GM12878 (cell line): ENCODE measurements around the gene LARGE1. TPM values are rescaled to one million over a fixed set of nuclear protein-coding genes. Genes with fewer than 3 reads are reported as not detected.

Experiments
- ATAC-seq: fragments of 200-7000 bp; cut with Tn5 transposase; 3 replicates; pipeline ENCODE4 v1.9.1; 2020; ENCODE audit warnings: mild to moderate bottlenecking, moderate library complexity
- BruUV-seq: library from RNA; stranded (reverse); fragments of 400-500 nt; replicated peaks from 2 replicates; lab custom pipeline; 2021; lab: Mats Ljungman, UMichigan
- CTCF ChIA-PET: fragments of 300-600 bp; sonication (Branson Sonifier 250); formaldehyde crosslinking; extraction: SDS; loops from one replicate; lab custom pipeline; 2021; ENCODE audit warnings: inconsistent platforms; lab: Yijun Ruan, JAX
- POLR2A ChIA-PET: fragments of 350-600 bp; formaldehyde crosslinking; extraction: SDS; loops from one replicate; lab custom pipeline; 2021; ENCODE audit warnings: inconsistent platforms; lab: Charles Lee
- RAD21 ChIA-PET: fragments of 300-600 bp; sonication (Branson Sonifier 250); formaldehyde crosslinking; loops from one replicate; lab custom pipeline; 2023; ENCODE audit warnings: antibody characterized with exemption; ENCODE audit not compliant: unreplicated experiment; lab: Charles Lee
- SMC1A ChIA-PET: fragments of 300-600 bp; sonication (Branson Sonifier 250); formaldehyde crosslinking; loops from one replicate; lab custom pipeline; 2023; ENCODE audit not compliant: unreplicated experiment, uncharacterized antibody; lab: Charles Lee
- DNase-seq: peaks from one replicate; pipeline ENCODE4 v3.0.0-alpha.2; 2011; ENCODE audit warnings: low read depth, low spot score
- FAIRE-seq: peaks from 3 replicates; lab custom pipeline; 2011; peaks lifted over from hg19 to GRCh38; lab: Jason Lieb, UNC
- H2AFZ ChIP-seq: 2 replicates; pipeline ENCODE4 v1.6.0; 2011; ENCODE audit warnings: low read depth, low read length, control low read depth; ENCODE audit not compliant: control insufficient read depth
- H3K27ac ChIP-seq: 2 replicates; pipeline ENCODE4 v1.5.1; 2011; ENCODE audit warnings: control low read depth; ENCODE audit not compliant: control insufficient read depth, insufficient read depth
- H3K27me3 ChIP-seq, 2 experiments: replicated peaks in 1 of 2; 2 replicates each; pipeline versions ENCODE4 v1.6.0 to v1.6.1; 2011; ENCODE audit warnings: low read length in 1 of 2; ENCODE audit not compliant: control insufficient read depth in 2 of 2, insufficient read depth in 2 of 2
- H3K36me3 ChIP-seq, 2 experiments: 2 replicates each; pipeline ENCODE4 v1.5.1; 2011; ENCODE audit warnings: low read length in 1 of 2; ENCODE audit not compliant: control insufficient read depth in 2 of 2, insufficient read depth in 2 of 2
- H3K4me1 ChIP-seq: 2 replicates; pipeline ENCODE4 v1.6.1; 2011; ENCODE audit warnings: mild to moderate bottlenecking, low read length, moderate library complexity, mixed read lengths; ENCODE audit not compliant: control insufficient read depth, insufficient read depth
- H3K4me2 ChIP-seq: 2 replicates; pipeline ENCODE4 v1.6.0; 2011; ENCODE audit warnings: control low read depth; ENCODE audit not compliant: control insufficient read depth, insufficient read depth
- H3K4me3 ChIP-seq: fragments of 200-600 bp; sonication (generic); 2 replicates; pipeline ENCODE4 v1.5.1; 2016
- H3K79me2 ChIP-seq: 2 replicates; pipeline ENCODE4 v1.6.0; 2011; ENCODE audit warnings: low read length; ENCODE audit not compliant: control insufficient read depth, insufficient read depth
- H3K9ac ChIP-seq: 2 replicates; pipeline ENCODE4 v1.8.0; 2011; ENCODE audit warnings: low read length, control low read depth, mixed read lengths; ENCODE audit not compliant: control insufficient read depth, insufficient read depth
- H3K9me3 ChIP-seq: replicated peaks from 3 replicates; pipeline ENCODE4 v1.5.1; 2011; ENCODE audit warnings: mild to moderate bottlenecking, low read length; ENCODE audit not compliant: control insufficient read depth, insufficient read depth
- H4K20me1 ChIP-seq: 2 replicates; pipeline ENCODE4 v1.6.0; 2011; ENCODE audit not compliant: control insufficient read depth, insufficient read depth
- BCLAF1 ChIP-seq: fragments of 450-650 bp; IDR thresholded peaks from 2 replicates; pipeline ENCODE4 v1.6.1; 2017; ENCODE audit warnings: antibody characterized with exemption, mild to moderate bottlenecking, moderate library complexity
- CHD2 ChIP-seq: IDR thresholded peaks from 2 replicates; pipeline ENCODE4 v1.6.1; 2011; ENCODE audit warnings: low read depth, low read length, improper control_type of control experiment, borderline replicate concordance
- PAX5 ChIP-seq: IDR thresholded peaks from 2 replicates; pipeline ENCODE4 v1.6.1; 2011; ENCODE audit warnings: low read depth, low read length, borderline replicate concordance
- POU2F2 ChIP-seq: IDR thresholded peaks from 3 replicates; pipeline ENCODE4 v1.6.1; 2011; ENCODE audit warnings: low read depth, mild to moderate bottlenecking, low read length, borderline replicate concordance
- TCF12 ChIP-seq: IDR thresholded peaks from 2 replicates; pipeline ENCODE4 v1.6.1; 2011; ENCODE audit warnings: low read depth, mild to moderate bottlenecking, low read length
- YY1 ChIP-seq: IDR thresholded peaks from 2 replicates; pipeline ENCODE4 v1.6.1; 2011; ENCODE audit warnings: low read depth, mild to moderate bottlenecking, low read length
- WGBS: methylation state at CpG from one replicate; pipeline ENCODE4 v1.1.6; 2016; ENCODE audit warnings: low lambda C conversion rate; ENCODE audit not compliant: insufficient replicate concordance, insufficient coverage; ENCODE audit errors: missing lambda C conversion rate; 5-methylcytosine and 5-hydroxymethylcytosine counted together
- in situ Hi-C: fragments of 300-500 bp; cut with MboI; formaldehyde crosslinking; loops from 9 replicates; pipeline ENCODE4 v1.14.3; 2018; ENCODE audit warnings: mixed read lengths
- intact Hi-C: fragments of 100-400 bp; cut with micrococcal nuclease; formaldehyde crosslinking; loops from one replicate; pipeline ENCODE4 v1.14.2; 2022; ENCODE audit not compliant: unreplicated experiment
- polyA plus RNA-seq, 11 experiments: library from polyadenylated mRNA; depleted of rRNA in 4 of 11; unstranded in 6 of 11; stranded (reverse) in 5 of 11; fragments of >200 nt; fragmentation: Nextera tagmentation in 4 of 11; fragmentation: Illumina TruSeq in 1 of 11; extraction: Ambion mirVana in 4 of 11; extraction: Trizol in 1 of 11; gene quantifications; 1 replicate in 1 of 11; 2 replicates in 10 of 11; pipeline versions ENCODE4 v1.2.1 to v1.2.3, GENCODE V29; 2011 to 2016; ENCODE audit warnings: inconsistent platforms in 2 of 11, missing spikeins in 2 of 11, low read depth in 1 of 11
- total RNA-seq, 4 experiments: library from RNA; depleted of rRNA in 3 of 4; stranded (reverse); fragments of >200 nt in 3 of 4; fragmentation: Illumina TruSeq in 1 of 4; extraction: Trizol in 1 of 4; gene quantifications; 2 replicates each; pipeline versions ENCODE4 v1.2.1 to v1.2.3, GENCODE V29; 2013 to 2021

LARGE1 gene
- total and polyA plus RNA-seq, 10 of the 15 experiments (the other 5 are each of a cell fraction or from before 2014, with no cell fraction given) = 3.2 to 41.4 (median 17.3) TPM

GRCh38 chr22:33519974-33520903 is 400.0 kb downstream of the LARGE1 start:
- Histone ChIP-seq H3K27ac (peak overlapping the region; percentile 45; the same call in 1 of the 2 replicates), H3K4me1 (peaks cover 29% of the 10 kb centered on the region), H3K9ac (no peak overlapping the region), H3K36me3 (no peaks in the 10 kb centered on the region), H3K79me2 (no peaks in the 10 kb centered on the region), H3K27me3 (no peaks in the 10 kb centered on the region), H3K9me3 (peaks cover 6% of the 10 kb centered on the region), H3K4me2 (peak overlapping the region; percentile 31; the same call in 1 of the 2 replicates), H2AFZ (no peak overlapping the region), H4K20me1 (no peaks in the 10 kb centered on the region), H3K4me3 (no peak overlapping the region)
- no TSS peak for BruUV-seq
- 48% methylated on average over 12 of the region's 13 CpGs for WGBS
- intact Hi-C loops (loop anchor here (1.0 to 5.0 kb wide), 4 partner anchors 59 to 587 kb away; no protein-coding TSS in a partner anchor), in situ Hi-C loops (loop anchor here (5.0 to 10.0 kb wide), 4 partner anchors 57 to 1505 kb away; no protein-coding TSS in a partner anchor)
- DNase-seq (no peak), ATAC-seq (peak; percentile 51), FAIRE-seq (no peak)
- RAD21 ChIA-PET = interaction anchor here (0.7 to 4.7 kb wide), 19 partner anchors 10 to 591 kb away, joined by 3 to 32 read pairs (median 5); no protein-coding TSS in a partner anchor
- CTCF ChIA-PET = interaction anchor here (0.6 to 8.8 kb wide), 29 partner anchors 10 to 1630 kb away, joined by 3 to 138 read pairs (median 5); no protein-coding TSS in a partner anchor
- SMC1A ChIA-PET = interaction anchor here (0.8 to 8.1 kb wide), 17 partner anchors 10 to 403 kb away, joined by 3 to 125 read pairs (median 5); no protein-coding TSS in a partner anchor
- POLR2A ChIA-PET = interaction anchor here (0.6 to 1.2 kb wide), 2 partner anchors 47 to 337 kb away, joined by 3 to 4 read pairs; no protein-coding TSS in a partner anchor
- TF ChIP-seq CHD2 (no peak), BCLAF1 (no peak), POU2F2 (peak; percentile 25; the same call in 1 of the 3 replicates), PAX5 (peak; percentile 72; the same call in 1 of the 2 replicates), TCF12 (peak; percentile 51; the same call in 1 of the 2 replicates), YY1 (0 out of 2 replicates have a peak, but pooled peaks have one; percentile 17)
